UCSD-AML1 (cell line): ENCODE measurements around the gene ISG15.
"Not testable (repeated sequence)": the region's sequence is repeated elsewhere in the genome, so short reads cannot be mapped to it uniquely, and the experiment has no call there.

ENCODE experiments used
- DNase-seq: peaks from one replicate; lab custom pipeline; 2025; ENCODE audit not compliant: unreplicated experiment; lab: John Stamatoyannopoulos, UW

ISG15 gene

DNA sequence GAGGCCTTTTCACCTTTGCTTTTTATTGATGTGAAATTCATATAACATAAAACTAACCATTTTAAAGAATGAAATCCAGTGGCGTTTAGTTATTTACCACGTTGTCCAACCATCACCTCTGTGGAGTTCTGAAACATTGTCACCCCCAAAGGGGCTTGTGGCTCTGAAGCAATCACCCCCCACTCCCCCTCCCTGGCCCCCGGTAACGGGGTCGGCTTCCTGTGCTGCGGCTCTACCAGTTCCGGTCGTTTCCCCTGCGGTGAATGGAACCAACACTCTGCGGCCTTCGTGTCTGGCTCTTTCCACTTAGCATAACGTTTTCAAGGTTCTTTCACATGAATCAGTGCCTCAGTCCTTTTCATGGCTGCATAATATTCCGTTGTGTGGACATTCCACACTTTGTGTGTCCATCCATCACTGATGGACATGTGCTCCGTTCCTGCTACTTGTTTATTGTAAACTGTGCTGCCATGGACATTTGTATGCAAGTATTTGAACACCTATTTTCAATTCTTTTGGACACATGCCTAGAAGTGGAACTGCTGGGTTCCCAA lies 1.8 kb upstream of the ISG15 start:
- DNase-seq: no peak

DNA sequence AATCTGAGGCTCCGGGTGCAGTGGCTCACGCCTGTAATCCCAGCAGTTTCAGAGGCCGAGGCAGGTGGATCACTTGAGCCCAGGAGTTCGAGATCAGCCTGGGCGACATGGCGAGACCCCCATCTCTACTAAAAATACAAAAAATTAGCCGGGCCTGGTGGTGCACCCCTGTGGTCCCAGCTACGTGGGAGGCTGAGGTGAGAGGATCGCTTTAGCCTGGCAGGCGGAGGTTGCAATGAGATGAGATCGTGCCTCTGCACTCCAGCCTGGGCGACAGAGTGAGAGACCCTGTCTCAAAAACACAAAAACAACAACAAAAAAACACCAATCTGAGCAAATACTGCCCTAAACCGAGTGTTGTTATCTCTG lies 577 bp upstream of the ISG15 start:
- DNase-seq: not testable (repeated sequence)

DNA sequence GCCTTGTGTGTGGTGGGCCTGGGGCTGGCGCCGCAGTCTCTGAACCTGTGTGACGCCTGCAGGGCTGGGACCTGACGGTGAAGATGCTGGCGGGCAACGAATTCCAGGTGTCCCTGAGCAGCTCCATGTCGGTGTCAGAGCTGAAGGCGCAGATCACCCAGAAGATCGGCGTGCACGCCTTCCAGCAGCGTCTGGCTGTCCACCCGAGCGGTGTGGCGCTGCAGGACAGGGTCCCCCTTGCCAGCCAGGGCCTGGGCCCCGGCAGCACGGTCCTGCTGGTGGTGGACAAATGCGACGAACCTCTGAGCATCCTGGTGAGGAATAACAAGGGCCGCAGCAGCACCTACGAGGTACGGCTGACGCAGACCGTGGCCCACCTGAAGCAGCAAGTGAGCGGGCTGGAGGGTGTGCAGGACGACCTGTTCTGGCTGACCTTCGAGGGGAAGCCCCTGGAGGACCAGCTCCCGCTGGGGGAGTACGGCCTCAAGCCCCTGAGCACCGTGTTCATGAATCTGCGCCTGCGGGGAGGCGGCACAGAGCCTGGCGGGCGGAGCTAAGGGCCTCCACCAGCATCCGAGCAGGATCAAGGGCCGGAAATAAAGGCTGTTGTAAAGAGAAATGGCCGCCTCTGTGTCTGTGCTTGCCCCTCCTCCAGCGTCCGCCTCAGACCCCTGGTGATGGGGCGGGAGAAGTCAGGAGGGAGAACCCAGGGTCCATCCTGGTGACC lies 788 bp downstream of the ISG15 start:
- peak; percentile 68 for DNase-seq

DNA sequence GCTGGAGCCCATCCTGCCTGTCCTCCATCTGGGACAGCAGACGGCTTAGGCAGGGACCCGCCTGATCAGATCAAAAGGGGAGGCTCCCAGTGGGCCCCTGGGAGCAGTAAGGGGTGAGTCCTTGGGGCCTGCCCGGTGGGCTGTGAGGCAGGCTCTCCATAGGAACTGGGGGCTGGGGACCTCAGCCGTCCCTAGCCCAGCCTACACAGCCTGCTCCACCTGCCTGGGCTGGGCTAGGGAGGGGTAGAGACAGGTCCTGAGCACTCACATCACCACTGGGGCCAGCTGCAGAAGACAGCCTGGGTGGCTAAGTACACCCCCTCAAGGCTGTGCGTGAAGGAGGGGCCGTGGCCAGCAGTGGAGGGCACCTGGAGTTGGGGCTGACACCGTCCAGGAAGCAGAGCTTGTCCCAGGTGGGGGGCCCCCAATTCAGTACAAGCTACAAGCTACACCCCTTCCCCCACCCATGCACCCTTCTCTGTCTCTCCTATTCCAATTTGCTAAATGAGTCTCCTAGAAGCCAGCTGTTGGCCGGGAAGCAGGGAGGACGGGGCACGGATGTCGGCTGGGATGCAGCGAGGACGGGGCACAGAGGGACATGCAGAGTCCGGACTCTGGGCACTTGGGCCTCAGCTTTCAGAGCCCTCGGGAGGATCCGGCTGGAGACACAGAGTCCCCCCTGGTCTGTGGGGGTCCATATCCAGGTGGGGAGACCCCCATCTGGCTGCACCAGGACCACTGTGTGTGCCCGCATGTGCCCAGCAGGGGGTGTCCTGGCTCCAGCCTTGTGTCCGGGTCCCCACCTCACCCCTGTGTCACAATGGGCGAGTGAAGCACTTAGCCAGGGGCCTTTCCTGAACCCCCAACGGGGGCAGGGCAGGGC lies 1.7 kb downstream of the ISG15 start:
- peak; percentile 59 for DNase-seq

DNA sequence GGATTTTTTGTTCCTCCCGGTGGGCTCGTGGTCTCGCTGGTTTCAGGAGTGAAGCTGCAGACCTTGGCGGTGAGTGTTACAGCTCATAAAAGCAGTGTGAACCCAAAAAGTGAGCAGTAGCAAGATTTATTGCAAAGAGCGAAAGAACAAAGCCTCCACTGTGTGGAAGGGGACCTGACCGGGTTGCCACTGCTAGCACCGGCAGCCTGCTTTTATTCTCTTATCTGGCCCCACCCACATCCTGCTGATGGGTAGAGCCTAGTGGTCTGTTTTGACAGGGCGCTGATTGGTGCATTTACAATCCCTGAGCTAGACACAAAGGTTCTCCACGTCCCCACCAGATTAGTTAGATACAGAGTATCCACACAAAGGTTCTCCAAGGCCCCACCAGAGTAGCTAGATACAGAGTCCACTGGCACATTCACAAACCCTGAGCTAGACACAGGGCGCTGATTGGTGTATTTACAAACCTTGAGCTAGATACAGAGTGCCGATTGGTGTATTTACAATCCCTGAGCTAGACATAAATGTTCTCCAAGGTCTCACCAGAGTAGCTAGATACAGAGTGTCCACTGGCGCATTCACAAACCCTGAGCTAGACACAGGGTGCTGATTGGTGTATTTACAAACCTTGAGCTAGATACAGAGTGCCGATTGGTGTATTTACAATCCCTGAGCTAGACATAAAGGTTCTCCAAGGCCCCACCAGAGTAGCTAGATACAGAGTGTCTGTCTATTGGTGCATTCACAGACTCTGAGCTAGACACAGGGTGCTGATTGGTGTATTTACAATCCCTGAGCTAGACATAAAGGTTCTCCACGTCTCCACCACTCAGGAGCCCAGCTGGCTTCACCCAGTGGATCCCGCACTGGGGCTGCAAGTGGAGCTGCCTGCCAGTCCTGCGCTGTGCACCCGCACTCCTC lies 4.4 kb downstream of the ISG15 start:
- DNase-seq: not testable (repeated sequence)

DNA sequence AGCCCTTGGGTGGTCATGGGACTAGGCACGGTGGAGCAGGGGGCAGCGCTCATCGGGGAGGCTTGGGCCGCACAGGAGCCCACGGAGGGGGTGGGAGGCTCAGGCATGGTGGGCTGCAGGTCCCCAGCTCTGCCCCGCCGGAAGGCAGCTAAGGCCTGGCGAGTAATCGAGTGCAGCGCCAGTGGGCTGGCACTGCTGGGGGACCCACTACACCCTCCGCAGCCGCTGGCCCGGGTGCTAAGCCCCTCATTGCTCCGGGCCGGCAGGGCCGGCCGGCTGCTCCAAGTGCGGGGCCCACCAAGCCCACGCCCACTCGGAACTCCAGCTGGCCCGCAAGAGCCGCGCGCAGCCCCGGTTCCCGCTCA lies 5.0 kb downstream of the ISG15 start:
- DNase-seq: not testable (repeated sequence)

DNA sequence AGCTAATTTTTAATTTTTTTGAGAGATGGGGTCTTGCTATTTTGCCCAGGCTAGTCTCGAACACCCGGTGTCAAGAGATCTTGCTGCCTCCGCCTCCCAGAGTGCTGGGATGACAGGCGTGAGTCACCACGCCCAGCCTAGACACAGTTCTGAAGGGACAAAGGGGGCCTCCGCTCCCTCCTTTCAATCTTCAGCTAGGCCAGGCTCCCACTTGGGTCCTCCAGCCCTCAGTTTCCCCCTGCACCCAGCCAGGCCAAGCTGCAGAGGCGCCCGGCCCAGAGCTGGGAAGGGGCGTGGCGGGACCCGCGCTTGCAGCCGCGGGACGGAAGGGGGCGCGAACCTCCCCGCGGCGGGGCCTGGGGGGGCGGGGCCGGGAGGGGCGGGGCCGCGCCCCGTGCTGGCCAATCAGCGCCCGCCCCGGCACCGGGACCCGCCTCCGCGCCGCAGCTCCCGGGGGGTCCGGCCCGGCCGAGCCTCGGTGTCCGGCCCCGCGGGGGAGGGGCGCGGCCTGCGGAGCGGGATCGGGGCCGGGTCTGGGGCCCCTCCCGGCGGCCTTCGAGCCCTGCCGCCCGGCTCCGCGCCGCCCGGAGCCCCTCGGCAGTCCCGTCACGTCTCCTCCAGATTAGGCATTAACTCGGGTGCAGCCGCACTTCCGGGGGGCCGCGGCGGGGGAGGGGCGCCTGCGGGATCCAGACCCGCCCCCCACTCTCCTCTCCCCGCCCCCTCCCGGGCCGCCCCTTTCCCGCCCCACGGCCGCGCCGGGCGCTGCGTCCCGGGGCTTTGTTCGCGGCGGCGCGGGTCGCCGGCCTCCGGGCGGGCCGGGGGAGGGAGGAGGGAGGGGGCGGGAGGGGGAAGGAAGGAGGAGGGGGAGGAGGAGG lies 6.1 kb downstream of the ISG15 start:
- DNase-seq: peak; percentile 89

DNA sequence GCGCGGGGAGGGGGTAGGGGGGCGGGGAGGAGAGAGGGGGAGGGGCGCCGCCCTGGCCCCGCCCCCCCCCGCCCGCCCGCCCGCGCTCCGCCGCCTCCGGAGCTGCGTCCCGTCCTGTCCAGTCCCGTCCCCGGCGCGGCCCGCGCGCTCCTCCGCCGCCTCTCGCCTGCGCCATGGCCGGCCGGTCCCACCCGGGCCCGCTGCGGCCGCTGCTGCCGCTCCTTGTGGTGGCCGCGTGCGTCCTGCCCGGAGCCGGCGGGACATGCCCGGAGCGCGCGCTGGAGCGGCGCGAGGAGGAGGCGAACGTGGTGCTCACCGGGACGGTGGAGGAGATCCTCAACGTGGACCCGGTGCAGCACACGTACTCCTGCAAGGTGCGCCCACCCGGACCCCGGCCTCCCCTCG lies 6.7 kb downstream of the ISG15 start, which contains the start of gene AGRN:
AGRN (plus strand) TSS at position 121 of the 405 bp plus-strand sequence; CDS start at position 174, 53 bp downstream.
- no peak for DNase-seq

DNA sequence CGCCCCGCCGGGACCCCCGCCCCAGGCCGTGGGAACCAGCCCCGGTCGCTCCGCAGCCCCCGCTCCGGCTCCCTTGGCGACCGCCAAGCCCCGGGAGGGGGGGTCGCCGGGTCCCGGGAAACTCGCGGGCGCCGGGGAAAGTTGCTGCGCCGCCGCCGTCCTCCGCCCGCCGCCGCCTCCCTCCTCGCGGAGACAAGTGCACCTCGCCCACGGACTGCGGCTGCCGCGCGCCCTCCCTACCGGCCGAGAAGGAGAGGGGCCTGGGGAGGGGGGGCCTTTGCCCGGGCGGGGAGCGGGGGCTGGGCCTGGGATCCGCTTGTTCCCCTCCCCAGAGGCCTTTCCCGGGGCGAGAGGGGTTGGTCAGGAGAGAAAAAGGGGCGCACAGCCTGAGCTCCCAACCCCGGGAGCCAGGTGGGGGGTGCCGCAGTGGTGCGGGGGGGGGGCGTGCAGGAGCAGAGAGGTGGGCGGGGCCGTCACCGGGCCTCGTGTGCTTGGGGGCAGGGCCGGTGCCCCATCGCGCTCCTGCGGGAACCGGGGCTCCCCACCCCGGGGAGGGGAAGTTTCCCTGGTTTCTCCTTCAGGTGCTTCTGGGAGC lies 7.2 kb downstream of the ISG15 start:
- no peak for DNase-seq

DNA sequence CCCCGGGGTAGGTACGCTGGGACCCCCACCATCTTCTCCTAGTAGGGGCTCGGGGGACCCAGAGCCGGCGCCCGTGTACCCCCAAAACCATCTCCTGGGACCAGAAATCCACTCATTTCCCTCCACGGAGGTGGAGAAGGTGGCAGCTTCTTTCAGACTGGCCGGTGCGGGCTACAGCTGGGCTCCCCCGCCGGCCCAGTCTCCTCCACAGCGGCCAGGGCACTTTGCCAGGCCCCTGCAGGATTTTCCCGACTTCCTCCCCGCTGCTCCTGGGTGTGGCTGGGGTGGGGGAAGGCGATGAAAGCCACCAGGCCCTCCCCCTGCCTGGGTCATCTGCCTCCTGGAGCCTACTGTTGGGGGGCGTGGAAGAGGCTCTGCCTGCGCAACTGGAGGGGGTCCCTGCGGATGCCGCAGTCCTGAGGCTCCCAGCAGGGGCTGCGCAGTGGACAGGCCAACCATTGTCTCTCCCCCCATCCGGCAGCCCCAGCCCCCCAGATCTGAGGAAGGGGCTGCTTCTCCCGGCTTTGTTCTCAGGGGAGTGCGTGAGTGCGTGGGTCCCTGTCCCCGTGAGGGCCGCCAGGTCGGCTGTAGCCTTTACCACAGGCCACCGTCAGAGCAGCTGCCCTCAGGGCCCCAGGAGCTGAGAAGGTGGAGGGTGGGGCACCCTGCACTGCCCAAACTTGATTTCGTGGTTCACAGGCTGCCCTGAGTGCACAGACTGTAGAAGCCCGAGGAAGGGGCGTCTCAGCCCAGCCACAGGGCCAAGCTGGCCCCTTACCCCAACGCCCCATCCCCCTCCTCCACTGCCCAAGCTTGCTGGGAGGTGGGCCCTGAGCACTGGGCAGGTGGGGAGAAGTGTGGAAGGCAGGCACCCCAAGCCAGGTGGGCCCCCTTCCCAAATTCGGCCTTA lies 8.0 kb downstream of the ISG15 start:
- DNase-seq: peak; percentile 23

DNA sequence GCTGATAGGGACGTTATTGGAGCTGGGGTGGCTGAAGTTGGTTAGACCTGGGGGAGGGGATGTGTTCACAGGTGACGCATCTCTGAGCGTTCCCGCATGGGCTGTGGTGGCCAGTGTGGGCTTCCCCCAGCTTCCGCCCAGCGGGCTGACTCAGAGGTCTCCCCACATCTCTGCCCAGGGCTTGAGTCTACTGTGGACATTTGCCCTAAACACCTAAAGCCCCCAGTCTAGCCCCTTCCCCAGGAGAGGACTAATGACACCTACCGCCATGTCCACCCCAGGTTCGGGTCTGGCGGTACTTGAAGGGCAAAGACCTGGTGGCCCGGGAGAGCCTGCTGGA lies 8.6 kb downstream of the ISG15 start:
- DNase-seq: no peak

DNA sequence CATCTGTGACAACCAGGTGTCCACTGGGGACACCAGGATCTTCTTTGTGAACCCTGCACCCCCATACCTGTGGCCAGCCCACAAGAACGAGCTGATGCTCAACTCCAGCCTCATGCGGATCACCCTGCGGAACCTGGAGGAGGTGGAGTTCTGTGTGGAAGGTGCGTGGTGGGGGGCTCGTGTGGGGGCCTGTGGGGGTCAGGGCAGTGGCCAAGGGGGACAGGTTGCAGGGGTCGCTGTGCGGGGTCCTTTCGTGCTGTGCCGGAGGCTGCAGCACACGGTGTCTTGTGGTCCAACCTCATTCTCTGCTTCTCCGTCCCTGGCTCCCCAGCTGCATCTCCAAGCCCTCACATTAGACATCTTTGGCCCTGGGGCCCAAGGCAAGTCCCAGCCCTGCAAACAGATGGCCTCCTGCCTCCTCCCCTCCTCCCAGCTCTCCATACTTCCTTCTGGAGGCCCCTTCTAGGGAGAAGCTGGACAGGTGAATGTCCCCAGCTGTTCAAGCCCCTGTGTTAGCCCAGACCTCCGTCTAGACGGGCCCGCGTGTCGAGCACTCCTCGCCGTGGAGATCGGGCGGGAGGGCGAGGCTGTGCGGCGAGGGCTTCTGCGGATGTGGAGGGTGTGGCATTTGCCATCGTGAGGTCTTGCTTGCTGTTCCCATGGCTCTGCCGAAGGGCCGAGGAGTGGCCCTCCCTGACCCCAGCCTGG lies 9.2 kb downstream of the ISG15 start:
- DNase-seq: no peak

DNA sequence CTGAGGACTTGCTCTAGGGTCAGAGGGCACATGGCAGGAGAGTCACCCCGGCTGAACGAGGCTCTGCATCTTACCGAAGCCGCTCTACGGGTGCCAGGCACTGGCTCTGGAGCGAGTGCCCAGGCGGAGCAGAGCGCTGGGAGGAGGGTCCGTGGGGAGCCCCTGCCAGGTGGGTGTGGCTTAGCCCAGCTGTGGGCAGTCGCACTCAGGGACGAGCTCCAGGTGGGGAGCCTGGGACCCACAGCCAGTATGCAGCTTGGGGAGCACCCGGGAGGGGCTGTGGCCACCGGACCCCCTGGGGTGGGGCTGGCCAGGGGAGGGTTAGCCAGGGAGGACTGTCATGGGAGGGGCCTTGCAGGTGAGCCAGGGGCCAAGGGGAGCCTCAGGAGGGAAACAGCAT lies 10.4 kb downstream of the ISG15 start:
- no peak for DNase-seq

DNA sequence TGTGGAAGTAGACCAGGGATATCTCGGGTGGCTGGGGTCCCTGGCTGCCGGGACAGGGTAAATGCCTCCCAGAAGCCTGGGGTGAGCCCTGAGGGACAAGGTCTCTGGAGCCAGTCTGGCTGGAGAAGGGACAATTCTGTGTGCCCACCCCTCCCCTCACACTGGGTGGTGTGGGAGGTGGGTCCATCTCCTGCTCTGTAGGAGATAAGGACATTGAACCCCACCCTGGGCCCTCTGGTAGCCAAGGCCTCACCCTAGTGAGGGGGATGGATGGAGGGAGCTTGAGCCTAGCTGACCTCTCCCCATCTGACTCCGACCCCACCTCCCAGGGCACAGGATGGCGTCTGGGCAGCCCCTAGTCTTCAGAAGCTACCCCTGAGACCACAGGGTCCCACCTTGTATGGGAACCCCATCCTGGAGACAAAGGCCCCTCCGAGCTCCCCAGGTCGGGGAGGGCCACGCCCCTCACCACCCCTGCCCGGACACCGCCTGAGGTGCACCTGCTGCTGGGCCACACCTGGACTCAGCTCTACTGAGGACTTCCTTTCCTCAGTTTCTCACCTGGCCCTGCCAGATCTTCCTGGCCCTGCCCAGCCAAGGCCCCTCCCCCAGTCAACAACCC lies 11.0 kb downstream of the ISG15 start:
- no peak for DNase-seq

DNA sequence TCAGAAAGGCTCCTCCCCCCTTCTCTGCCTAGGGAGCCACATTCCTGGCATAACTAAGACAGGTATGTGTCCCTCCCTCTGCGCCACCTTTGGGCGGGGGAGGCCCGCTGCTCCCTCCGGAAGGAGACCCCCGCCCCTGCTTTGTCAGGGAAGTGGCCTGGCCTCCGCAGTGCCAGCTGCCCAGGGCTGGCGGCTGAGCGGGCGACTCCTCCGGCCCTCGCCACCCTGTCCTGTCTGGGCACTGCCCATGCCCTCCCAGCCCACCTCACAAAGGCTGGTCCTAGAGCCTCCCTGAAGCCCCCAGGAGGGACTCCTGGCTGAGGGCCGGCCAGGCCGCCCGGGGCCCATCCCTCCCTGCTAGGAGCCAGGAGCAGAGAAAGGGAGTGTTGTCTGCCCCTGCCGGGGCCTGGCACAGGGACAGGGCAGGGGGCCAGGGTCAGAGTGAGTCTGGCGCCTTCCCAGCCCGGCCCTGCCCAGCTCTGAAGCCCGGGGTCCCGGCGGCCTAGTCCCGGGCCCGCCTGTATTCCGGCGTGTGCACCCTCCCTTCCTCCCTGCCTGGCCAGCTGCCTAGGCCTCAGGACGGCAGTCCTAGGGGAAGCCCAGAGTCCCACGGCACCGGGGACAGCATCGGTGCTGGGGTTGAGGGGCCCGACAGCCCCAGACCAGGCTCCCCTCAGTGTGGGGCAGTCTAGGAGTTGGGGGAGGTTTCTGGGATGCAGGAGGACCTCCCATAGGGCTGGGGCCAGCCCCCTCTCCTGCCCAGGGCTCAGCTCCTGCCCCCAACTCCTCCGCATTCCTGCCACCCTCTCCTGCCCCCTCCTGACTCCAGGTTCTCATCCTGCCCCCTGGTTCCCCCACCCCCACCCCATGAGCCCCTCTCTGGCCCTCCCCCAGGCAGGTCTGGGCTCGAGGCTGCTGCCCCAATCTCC lies 11.7 kb downstream of the ISG15 start:
- no peak for DNase-seq

DNA sequence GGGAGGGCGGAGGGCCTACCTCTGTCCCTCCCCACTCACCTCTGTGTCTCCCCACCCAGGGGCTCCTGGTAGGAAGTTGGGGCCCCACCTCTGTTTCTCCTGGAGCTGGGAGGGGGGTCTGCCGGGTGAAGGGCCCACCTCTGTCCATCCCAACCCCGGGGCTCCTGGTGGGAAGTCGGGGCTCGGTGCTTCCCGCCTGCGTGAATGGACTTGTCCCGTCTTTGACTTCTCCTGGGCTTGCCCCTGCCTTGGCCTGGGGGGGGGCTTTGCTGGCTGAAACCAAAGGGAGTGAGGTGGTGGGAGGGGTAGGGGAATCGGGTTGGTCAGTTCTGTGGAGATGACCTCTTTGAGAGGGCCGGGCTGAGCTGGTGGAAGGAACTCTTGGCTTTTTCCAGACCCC lies 12.4 kb downstream of the ISG15 start:
- DNase-seq: no peak
